GM21360 (cell line): ENCODE results near the gene IRF9.

Source experiments
- ATAC-seq: cut with Tn5 transposase; IDR thresholded peaks from one replicate; pipeline ENCODE4 v1.9.1; 2021; ENCODE audit warnings: mild to moderate bottlenecking, moderate library complexity; ENCODE audit not compliant: unreplicated experiment

IRF9 gene

DNA sequence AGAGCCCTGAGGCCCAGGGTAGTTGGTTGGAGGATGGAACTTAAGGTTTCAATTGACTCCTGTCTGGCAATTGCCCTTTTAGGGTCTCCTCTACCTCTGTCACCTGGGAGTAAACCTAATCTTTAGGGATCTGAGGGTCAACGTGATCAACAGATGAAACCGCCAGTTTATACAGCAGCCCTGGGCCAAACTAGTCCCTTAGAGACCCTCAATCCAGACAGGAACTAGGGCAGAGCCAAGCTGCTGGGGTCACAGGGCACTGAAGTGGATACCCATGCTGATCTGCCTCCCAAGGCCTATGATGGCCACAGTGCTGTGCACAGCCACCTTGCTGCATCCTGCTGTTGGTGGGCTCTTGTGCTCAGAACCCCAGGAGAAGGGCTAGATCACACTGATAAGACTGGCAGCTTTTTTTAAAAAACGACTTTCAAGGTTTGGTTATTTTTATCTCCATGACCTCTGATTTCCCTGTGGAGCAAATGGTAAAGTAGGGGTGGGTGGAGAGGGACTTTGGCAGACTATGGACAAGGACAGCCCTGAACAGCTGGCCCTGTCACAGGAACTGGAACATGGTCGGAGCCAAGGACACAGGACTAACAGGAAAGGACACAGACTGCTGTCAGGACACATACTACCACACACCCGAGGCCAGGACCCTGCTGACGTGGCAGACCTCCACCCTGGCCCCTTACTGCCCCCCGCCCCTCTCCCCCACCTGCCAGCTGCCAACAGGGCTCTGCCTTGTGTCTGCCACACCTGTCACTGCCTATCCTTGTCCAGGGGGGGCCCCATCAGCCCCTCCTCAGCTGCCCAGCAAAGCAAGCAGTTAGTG lies 30.1 kb upstream of the IRF9 start:
- no peak for ATAC-seq

DNA sequence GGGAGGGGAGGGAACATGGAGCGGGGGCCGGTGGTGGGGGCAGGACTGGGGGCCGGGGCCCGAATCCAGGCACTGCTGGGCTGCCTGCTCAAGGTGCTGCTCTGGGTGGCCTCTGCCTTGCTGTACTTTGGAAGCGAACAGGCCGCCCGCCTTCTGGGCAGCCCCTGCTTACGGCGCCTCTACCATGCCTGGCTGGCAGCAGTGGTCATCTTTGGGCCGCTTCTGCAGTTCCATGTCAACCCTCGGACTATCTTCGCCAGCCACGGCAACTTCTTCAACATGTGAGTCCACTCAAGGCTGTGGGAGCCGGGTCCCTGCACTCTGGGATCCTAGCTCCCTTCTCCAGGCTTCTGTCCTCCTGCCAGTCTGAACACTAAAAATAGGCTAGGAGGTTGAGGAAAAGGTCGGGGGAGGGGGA lies 29.5 kb upstream of the IRF9 start:
- no peak for ATAC-seq

DNA sequence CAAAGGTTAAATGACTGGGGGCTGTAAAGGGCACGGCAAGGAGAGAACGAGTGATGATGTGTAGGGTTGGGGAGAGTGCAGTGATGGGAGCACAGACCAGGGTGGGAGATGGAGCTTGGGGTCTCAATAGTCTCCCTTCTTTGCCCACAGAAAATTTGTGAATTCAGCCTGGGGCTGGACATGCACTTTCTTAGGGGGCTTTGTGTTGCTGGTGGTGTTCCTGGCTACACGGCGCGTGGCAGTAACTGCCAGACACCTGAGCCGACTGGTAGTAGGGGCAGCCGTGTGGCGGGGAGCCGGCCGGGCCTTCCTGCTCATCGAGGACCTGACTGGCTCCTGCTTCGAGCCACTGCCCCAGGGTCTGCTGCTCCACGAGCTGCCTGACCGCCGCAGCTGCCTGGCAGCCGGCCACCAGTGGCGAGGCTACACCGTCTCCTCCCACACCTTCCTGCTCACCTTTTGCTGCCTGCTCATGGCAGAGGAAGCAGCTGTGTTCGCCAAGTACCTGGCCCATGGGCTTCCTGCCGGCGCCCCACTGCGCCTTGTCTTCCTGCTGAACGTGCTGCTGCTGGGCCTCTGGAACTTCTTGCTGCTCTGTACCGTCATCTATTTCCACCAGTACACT lies 28.9 kb upstream of the IRF9 start:
- ATAC-seq, result no peak

DNA sequence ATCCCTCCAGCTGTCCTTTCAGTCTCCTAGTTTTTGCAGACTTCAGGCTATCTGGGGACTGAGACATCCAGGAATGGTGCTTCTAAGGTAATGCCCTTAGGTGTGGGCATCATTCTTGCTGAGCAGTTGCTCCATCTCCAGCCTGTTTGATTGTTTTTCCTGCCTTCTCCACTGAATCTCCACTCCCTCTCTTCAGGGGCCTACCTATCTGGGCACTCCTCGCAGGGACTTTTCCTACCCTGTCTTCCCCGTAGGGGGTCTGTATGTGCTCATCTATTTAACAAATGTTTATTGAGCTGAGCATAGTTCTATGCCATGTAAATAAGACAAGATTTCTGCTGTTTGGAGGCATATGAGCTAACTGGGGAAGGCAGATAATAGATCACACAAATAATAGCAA lies 28.1 kb upstream of the IRF9 start:
- no peak for ATAC-seq

DNA sequence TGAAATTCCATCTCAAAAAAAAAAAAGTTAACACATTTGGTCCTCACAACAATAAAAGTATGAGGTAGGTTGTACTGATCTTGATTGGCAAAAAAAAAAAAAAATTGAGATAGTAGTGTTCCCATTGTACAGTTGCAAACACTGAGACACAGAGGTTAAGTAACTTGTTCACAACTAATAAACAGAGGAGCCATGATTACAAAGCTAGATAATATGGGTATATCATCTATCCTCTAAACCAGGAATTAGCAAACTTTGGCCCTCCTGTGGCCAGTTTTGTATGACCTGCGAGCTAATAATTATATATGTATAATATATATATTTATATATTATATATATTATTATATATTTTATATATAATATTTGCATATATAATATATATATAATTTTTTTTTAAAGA lies 27.3 kb upstream of the IRF9 start:
- ATAC-seq, result no peak

DNA sequence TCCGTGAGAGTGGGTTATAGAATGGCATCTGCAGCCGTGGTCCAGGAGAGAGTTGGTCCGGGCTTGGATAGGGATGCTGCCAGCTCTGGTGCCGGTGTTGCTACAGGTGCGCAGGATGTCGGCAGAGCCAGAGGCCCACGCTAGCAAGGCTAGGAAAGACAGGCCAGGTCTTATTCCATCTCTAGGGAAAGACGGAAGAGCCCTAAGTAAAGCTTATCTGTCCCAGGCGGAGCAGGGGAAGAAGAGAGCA lies 25.6 kb upstream of the IRF9 start:
- ATAC-seq, result peak; percentile 8

DNA sequence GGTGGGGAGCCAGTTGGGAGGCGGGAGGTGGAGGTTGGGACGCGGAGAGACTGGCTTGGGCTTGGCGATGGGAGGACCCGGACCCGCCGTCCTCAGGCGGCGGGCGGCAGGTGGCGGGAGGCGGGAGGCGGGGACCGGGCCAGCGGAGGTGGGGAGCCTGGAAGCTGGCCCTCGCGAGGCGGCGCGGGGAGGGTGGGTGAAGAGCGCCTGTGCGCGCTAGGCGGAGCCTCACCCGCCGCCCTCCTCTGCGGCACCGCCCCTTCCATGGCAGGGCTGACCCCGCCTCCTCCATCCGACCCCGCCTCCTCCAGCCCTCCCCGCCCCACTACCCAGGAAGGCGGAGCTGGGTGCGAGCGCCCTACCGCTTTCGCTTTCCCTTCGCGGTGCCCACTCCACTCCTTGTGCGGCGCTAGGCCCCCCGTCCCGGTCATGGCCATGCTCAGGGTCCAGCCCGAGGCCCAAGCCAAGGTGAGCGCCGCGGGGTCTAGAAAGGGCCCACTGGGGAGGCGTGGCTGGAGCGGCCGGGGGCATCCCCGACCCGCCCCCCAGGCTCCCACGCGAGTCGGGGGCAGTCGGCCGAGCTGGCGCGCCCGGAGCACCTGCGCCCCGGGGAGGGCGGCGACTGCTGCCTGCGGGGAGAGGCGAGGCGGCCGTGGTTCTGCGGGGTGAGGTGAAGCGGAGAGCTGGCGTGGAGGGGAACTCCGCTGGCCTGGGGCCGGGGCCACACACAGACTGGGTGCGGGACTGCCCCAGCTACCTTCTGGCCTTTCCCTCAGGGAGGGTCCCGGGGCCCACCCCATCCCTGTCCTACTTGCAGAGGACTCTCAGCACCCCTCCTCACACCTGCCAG lies 25.0 kb upstream of the IRF9 start, which contains the start of gene PSME1:
TSS of gene PSME1 (plus strand) at position 361 of the 850 bp plus-strand sequence. CDS start at position 430, 69 bp downstream.
- peak; percentile 70 for ATAC-seq

DNA sequence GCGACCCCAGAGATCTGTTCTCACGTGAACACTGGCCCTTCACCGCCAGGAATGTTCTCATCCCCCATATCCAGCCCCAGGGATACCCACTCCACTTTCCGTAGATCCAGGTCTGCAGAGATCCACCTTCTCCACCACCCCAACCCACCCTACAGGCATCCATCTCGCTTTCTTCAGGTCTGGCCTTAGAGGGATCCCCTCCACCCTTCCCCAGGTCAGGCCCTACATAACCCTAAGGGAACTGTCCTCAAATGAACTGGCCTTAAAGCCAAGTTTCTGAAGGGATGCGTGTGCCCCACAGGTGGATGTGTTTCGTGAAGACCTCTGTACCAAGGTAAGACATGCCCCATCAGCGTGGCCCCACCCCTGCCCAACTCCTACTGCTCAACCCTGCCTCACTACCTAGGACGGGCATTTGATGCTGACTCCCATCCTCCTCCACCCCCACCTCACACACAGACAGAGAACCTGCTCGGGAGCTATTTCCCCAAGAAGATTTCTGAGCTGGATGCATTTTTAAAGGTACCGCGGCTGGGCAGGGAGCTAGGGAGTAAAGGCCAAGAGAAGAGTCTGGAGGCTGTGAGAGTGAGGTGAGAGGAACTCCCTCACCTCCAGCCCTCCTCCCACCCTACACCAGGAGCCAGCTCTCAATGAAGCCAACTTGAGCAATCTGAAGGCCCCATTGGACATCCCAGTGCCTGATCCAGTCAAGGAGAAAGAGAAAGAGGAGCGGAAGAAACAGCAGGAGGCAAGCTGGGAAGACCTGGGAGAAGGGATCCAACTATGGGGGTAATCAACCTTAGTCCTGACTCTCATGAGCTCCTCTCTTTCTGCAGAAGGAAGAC lies 24.2 kb upstream of the IRF9 start:
- ATAC-seq, result no peak

DNA sequence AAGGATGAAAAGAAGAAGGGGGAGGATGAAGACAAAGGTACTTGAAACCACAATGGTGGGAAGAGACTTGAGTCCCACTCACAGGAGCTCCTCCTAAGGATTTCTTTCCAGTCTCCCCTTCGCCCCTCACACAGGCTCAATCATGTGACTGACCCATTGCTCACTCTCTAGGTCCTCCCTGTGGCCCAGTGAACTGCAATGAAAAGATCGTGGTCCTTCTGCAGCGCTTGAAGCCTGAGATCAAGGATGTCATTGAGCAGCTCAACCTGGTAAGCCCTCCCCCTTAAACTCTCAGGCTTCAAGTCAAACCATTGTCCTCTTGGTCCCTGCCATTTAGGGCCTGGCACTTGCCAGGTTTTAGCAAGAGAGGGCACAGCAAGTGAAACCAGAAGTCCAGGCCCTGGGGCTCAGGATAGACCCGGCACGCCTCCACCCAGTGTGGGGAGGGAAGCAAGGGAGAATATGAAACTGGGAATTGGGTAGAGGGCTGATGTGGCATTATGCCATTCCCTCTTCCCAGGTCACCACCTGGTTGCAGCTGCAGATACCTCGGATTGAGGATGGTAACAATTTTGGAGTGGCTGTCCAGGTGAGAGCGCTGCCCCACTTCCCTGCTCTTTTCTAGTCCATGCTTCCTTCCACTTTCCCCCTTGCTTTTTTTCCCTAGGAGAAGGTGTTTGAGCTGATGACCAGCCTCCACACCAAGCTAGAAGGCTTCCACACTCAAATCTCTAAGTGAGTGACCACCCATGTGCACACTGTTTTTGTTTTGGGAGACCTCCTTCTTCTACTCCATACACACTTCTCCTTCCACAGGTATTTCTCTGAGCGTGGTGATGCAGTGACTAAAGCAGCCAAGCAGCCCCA lies 23.3 kb upstream of the IRF9 start:
- no peak for ATAC-seq

DNA sequence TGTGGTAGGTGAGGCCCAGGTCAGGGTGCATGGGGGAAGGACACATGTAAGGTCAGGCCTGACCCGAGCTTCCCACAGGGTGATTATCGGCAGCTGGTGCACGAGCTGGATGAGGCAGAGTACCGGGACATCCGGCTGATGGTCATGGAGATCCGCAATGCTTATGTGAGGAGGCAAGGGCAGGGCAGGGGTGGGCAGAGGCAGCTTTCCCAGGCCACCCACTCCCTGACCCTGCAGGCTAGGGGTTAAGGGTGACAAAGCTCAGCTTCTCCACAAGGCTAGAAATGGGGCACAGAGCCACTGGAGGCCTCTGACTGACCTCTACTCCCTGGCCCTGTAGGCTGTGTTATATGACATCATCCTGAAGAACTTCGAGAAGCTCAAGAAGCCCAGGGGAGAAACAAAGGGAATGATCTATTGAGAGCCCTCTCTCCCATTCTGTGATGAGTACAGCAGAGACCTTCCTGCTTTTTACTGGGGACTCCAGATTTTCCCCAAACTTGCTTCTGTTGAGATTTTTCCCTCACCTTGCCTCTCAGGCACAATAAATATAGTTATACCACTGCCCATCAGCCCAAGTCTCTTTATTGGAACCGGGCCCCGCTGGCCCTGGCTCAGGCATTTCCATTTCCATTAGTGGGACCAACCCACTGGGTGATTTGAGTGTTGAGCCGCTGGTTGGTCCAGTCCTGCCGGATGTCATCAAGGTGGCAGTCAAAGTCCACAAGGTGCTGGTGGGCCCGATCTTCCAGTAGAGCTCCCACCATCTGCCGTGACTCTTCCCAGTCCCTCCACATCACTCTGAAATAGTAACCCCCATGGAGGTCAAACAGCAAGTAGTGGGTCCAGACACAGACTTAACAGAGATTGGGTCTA lies 22.4 kb upstream of the IRF9 start:
- ATAC-seq, result no peak

DNA sequence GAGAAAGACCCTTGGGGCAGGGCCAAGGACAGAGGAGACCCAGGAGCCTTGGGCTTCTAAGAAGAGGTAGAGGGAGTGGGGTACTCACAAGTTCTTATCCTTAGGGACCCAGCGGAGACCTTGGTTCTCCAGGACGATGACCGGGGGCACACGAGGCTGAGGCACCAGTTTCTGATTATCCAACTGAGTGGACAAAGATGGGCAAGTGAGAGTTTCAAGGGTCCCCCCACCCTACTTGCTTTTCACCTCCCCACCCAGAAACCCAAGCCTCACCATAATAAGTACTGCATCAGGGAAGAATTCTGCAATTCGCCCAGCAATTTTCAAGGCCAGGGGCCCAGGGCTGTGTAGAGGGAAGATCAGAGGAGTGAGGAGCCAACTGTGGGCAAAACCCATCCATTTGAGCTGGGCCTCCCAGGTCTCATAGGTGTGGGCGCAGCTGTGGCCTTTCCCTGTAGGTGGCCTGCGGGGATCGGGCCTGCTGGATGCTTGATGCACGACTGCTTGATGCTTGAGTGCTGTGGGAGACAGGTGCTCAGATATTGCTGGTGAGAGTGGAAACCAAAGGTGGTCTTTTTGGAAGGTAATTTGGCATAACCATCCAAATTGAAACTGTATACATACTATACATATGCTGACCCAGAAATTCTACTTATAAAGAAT lies 21.7 kb upstream of the IRF9 start:
- ATAC-seq, result no peak

DNA sequence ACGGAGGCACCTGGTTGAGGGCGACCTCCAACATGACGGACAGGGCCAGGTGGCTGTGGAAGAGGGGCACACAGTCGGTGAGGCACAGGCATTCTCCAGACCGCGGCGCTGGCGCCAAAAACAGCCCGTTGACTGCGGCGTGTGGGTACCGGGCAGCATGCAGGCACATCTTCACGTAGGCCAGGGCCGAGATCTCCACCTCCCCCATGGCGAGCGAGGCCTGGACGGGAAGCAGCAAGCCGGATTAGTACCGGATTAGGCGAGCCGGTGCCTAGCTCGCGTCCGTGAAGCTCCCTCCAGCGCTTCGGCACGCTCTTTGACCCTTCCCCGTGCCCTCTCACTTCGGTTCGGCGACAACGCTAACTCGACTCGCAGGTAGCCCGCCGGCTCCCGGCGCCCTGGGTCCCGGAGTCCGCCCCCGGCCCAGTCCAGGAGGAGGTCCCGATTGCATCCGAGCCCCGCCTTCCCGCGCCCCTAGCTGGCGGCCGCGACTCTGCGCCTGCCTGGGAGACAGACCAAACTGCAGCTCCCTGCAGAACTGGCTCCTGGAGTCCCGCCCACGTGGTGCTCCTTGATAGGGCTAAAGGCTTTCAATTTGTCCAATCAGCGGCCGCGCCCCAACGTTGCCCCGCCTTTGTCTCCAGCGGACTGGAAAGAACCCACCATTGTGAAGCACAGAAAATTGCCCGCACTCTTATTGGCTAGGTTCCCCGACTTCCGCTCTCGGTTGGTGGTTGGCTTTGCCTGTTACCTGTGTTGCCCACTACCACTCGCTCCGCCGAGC lies 19.8 kb upstream of the IRF9 start, which contains the start of gene EMC9:
TSS of gene EMC9 (minus strand) at position 495 of the 784 bp plus-strand sequence. CDS start at position 208, 287 bp downstream.
- peak; percentile 77 for ATAC-seq

DNA sequence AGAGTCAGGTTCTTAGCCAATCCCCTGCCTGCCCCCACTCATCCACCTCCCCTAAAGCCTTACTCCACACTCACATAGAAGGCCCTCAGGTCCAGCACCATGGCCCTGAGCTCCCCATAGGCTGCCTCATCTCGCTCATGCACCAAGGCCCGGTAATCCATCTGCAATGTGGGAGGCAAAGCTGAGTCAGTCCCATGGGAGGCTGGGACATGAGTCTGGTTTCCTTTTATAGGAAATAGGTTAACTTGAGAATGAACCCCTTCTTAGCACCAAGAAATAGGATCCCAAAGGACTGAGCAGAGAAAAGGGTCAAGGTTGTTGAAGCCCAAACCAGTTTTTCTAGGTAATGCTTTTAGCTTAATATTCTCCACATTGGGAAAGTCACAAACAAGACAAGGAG lies 17.6 kb upstream of the IRF9 start:
- ATAC-seq, result no peak

DNA sequence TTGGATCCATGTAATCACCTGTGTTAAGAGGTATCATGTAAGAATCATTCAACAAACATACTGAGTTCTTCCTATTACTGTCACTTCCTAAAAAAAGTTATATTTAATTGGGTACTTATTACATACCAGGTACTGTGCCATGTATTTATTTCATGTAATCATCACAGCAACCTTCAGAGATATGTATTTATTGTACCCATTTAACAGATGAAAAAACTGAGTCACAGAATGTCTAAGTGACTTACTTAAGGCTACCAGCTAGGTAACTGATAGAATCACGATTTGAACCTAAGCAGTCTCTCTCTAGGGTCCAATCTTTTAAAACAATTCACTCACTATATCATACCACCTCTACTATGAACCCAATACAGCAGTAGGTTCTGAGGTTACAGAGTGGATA lies 16.6 kb upstream of the IRF9 start:
- no peak for ATAC-seq

DNA sequence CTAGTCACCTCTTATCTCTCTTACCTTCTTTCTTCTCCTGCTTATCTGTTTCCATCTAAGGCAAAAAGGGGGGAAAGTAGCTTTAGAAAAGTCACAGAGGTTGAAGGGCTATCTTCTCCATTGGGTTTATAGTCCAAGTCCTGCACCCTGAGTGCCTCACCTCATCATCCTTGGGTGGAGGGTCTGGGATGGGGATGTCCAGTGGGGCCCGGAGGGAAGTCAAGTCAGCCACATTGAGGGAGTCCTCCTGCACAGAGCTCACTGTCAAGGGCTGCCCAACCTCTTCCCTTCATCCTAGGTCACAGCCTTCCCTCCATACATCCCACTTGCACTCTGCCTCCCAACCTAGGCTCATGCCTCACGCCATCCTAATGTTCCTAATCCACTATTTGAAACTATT lies 15.8 kb upstream of the IRF9 start:
- ATAC-seq, result no peak

DNA sequence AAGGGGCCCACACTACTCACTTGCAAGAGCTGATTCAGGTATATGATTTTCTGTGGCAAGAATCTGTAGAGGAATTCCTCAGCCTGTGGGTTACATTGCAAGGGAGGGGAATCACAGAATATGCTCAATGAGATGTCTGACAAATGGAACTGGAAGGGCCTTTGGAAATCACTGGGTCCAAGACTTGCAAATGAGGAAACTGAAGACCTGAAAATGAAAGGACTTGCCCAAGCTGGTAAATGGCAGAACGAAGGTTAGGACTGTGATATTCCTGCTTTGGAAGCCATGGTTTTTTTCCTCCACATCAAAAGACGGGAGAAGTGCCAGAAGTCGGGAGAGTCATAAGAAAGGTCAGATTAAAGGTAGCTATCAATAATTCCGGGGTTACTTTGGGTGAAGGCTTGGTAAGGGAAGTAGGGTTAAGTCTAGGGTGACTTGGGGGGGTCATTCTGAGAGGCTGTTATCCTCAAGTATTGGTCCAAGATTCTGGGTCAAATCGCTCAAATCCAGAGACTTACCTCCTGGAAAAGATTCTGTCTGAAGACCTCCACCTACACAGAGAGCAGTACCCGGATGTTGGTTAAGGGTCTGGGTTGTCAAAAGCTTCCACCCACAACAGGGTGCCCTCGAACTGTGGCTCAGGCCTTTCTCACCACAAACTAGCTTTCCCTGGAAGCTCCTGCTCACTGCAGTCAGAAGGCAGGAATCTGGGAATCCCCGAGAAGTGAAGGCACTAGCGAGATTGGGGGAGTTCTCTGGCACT lies 15.2 kb upstream of the IRF9 start:
- no peak for ATAC-seq

DNA sequence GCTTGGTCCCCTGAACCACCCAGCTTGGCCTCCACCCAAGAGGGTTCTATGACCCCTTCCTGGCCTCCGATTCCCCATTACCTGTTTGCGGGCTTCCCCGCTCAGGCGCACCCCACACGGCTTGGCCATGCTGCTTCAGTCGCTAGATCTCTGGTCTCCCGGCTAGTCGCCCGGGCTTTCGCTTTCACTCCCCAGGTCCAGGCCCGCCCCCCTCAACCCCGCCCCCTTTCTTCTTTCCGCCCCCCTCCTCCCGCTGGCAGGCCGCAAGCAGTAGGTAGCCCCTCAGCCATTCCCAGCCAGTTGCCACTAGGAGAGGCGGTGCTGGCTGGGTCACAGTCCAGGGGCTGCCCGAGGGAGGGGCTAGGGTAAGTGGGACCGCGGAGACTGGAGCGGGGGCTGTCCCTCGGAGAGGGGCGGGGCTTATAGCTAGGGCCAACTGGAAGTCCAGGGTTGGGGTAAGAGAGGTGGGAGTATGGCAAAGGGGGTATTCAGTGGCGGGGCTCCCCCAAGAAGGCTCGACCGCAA lies 14.6 kb upstream of the IRF9 start, which contains the start of gene PSME2:
TSS of gene PSME2 (minus strand) at position 158 of the 525 bp plus-strand sequence. CDS start at position 129, 29 bp downstream.
- peak; percentile 60 for ATAC-seq
